A549 treated with CORT108297 at 1 μM for 4 hours (cell line): ENCODE data around the gene DNA2. TPM values are rescaled to one million over a fixed set of nuclear protein-coding genes. Genes with fewer than 3 reads are reported as not detected.

Source experiments
- total RNA-seq: library from RNA; stranded (reverse); fragments of 200-300 nt; extraction: Qiagen RNA extraction; gene quantifications from 5 replicates; pipeline ENCODE4 v1.2.3, GENCODE V29; 2022

Gene DNA2, protein sequence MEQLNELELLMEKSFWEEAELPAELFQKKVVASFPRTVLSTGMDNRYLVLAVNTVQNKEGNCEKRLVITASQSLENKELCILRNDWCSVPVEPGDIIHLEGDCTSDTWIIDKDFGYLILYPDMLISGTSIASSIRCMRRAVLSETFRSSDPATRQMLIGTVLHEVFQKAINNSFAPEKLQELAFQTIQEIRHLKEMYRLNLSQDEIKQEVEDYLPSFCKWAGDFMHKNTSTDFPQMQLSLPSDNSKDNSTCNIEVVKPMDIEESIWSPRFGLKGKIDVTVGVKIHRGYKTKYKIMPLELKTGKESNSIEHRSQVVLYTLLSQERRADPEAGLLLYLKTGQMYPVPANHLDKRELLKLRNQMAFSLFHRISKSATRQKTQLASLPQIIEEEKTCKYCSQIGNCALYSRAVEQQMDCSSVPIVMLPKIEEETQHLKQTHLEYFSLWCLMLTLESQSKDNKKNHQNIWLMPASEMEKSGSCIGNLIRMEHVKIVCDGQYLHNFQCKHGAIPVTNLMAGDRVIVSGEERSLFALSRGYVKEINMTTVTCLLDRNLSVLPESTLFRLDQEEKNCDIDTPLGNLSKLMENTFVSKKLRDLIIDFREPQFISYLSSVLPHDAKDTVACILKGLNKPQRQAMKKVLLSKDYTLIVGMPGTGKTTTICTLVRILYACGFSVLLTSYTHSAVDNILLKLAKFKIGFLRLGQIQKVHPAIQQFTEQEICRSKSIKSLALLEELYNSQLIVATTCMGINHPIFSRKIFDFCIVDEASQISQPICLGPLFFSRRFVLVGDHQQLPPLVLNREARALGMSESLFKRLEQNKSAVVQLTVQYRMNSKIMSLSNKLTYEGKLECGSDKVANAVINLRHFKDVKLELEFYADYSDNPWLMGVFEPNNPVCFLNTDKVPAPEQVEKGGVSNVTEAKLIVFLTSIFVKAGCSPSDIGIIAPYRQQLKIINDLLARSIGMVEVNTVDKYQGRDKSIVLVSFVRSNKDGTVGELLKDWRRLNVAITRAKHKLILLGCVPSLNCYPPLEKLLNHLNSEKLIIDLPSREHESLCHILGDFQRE
- total RNA-seq: 7.7 to 11.6 TPM (median 9.7 TPM) in 5 replicates

DNA sequence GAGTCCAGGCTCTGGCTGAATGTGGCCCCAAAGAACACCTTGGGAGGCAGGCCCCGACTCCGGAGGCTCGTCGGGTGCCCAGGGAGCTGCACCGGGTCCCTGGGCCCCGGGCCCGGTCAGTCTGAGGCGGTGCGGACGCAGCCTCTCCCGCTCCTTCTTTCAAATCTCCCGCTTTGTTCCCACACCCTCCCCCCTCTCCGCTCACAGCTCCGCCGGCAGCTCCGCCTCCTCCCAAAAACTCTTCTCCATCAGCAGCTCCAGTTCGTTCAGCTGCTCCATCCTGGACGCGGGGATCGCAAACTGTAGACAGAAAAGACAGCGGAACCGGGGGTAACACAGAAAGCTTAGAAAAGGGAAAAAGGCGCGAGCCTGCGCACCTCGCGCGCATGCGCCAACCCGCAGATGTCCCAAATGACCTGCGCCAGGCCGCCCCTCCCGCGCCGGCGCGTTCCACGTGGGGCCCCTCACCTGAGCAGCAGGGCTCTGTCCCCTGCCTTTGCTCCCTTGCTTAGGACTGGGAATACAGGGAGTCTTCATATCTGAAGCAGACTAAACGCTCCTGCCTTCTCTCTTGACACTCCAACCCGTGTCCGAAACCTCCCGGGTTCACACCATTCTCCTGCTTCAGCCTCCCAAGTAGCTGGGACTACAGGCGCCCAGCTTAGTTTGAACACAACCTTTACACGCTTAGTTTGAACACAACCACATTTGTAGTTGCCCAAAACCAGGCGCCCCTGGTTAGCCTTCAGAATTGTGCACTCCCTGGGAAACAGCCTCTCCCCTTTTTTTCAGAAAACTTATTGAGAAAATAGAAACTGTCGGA is at the start of gene DNA2:
Gene DNA2, minus strand, starts transcription at position 388 of the 823 bp plus-strand sequence. Its CDS starts 109 bp downstream, at position 279.

DNA sequence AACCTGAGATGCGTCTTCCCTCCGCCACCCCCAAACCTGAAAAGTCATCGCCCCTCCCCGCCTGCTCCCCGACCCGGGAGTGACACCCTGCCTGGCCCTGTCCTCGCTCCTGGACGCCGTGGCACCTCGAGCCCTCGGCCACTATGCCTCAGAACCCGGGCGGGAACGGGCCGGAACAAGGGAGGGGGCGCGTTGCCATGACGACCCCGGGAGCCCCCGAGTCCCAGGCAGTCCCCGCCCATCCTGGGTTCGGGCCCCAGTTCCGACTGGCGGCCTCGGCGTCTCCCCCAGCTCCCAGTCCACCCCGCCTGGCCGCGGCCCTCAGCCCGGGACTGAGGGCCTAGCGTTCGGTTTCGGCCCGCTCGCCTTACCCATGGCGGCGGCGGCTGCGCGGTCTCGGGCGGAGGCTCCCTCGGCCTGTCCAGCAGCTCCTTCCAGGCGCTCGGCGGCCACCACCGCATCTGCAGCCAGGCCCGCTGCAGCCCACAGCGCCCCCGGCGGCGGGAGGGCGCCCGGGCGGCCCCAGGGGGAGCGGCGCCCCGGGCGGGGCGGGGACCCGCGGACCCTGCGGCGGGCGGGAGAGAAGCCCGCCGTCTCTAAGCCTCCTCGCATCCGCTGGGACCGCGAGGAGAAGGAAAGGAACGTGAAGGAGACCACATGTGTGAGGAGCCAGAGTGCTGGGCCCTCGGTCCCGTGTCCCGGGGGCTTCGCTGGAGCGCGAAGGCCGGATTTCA is 64.8 kb downstream of the DNA2 start, which contains the start of gene RUFY2:
Gene RUFY2, minus strand, starts transcription at position 463 of the 734 bp plus-strand sequence. Its CDS starts 88 bp downstream, at position 375.

Other genes starting within 250 kb of the DNA2 start
- gene ATOH7, start 239.9 kb downstream of the DNA2 start, total RNA-seq: 0.12 to 0.34 TPM (median 0.28 TPM) in 5 replicates
- gene HNRNPH3, start 139.9 kb downstream of the DNA2 start, total RNA-seq: 180 to 284 TPM (median 191 TPM) in 5 replicates
- 2.5 to 3.7 TPM (median 3.2 TPM) in 5 replicates for gene PBLD, start 139.0 kb downstream of the DNA2 start, total RNA-seq
- 6.8 to 9.5 TPM (median 8.6 TPM) in 5 replicates for gene RUFY2, start 64.7 kb downstream of the DNA2 start, total RNA-seq
- gene SLC25A16, start 55.5 kb upstream of the DNA2 start, total RNA-seq: 12.5 to 14.3 TPM (median 13.5 TPM) in 5 replicates
- gene TET1, start 88.4 kb upstream of the DNA2 start, total RNA-seq: 0.35 to 0.58 TPM (median 0.53 TPM) in 5 replicates
- 57.2 to 89.9 TPM (median 60.1 TPM) in 5 replicates for gene CCAR1, start 249.3 kb upstream of the DNA2 start, total RNA-seq